Measurements from ENCODE around the gene RAB31. TPM values are rescaled to one million over a fixed set of nuclear protein-coding genes. Genes with fewer than 3 reads are reported as not detected.

The RAB31 gene
- total and polyA plus RNA-seq, 10 donors, result 12.3 to 112 (median 72.6) TPM

GRCh38 chr18:9851511-9851910 is 143.4 kb downstream of the RAB31 start:
- H3K36me3 ChIP-seq, result peaks cover 0 to 18% (median 0%) of the 10 kb centered on the region in 6 donors
- no peaks in the 10 kb centered on the region for H3K27me3 ChIP-seq (replicated peaks in 1 of 7)
- H3K9me3 ChIP-seq, result no peaks in the 10 kb centered on the region
- 41 to 76% (median 53%) methylated on average over 2 of the region's 2 CpGs for WGBS, 5 donors
- TF ChIP-seq POLR2AphosphoS5 (IDR thresholded peaks at IDR 0.05) (peak in 1 of 3 donors; percentile 71), POLR2A (IDR thresholded peaks at IDR 0.05) (no peak)
- peaks cover 3 to 74% (median 31%) of the 10 kb centered on the region in 6 donors for H3K4me1 ChIP-seq
- H3K27ac ChIP-seq, result peak overlapping the region in 7 of 8 donors; percentile 18 to 86 (median 77)
- DNase-seq, result peak; percentile 81
- H3K4me3 ChIP-seq, result peak overlapping the region in 2 of 8 donors; percentile 21 to 23
- intact Hi-C loops (cut with DNase I; ENCODE audit: low total_unique reads), result no loop called here

- Histone ChIP-seq H3K36me3 (peaks cover 0 to 8% (median 0%) of the 10 kb centered on the region in 6 donors), H3K9me3 (no peaks in the 10 kb centered on the region), H3K27me3 (replicated peaks in 1 of 7) (no peaks in the 10 kb centered on the region), H3K27ac (peak overlapping the region in 4 of 8 donors; percentile 19 to 86 (median 60)), H3K4me1 (peaks cover 0 to 73% (median 27%) of the 10 kb centered on the region in 6 donors), H3K4me3 (no peak overlapping the region)
- intact Hi-C loops (cut with DNase I; ENCODE audit: low total_unique reads), result no loop called here
- DNase-seq, result no peak
- TF ChIP-seq POLR2AphosphoS5 (IDR thresholded peaks at IDR 0.05), result no peak
- TF ChIP-seq POLR2A (IDR thresholded peaks at IDR 0.05), result no peak
- no peak for TF ChIP-seq CTCF (IDR thresholded peaks at IDR 0.05 in 8 of 11, conservative IDR thresholded peaks at IDR 0.05 in 3 of 11)
- WGBS, 5 donors, result 85 to 96% (median 92%) methylated on average over 5 of the region's 5 CpGs
Observed at GRCh38 chr18:9852266-9853081, 144.4 kb downstream of the RAB31 start.

- Histone ChIP-seq H3K9me3 (no peaks in the 10 kb centered on the region), H3K4me1 (peaks cover 0 to 51% (median 21%) of the 10 kb centered on the region in 6 donors), H3K27ac (peak overlapping the region in 7 of 8 donors; percentile 48 to 86 (median 77)), H3K27me3 (replicated peaks in 1 of 7) (no peaks in the 10 kb centered on the region), H3K36me3 (peaks cover 0 to 18% (median 0%) of the 10 kb centered on the region in 6 donors), H3K4me3 (peak overlapping the region in 1 of 8 donors; percentile 9)
- TF ChIP-seq CTCF (IDR thresholded peaks at IDR 0.05 in 8 of 11, conservative IDR thresholded peaks at IDR 0.05 in 3 of 11), result no peak
- no peak for TF ChIP-seq POLR2AphosphoS5 (IDR thresholded peaks at IDR 0.05)
- no peak for TF ChIP-seq POLR2A (IDR thresholded peaks at IDR 0.05)
- no peak for DNase-seq
- intact Hi-C loops (cut with DNase I; ENCODE audit: low total_unique reads), result no loop called here
- WGBS, 5 donors, result 70 to 88% (median 80%) methylated on average over 12 of the region's 12 CpGs
Observed at GRCh38 chr18:9854801-9855676, 146.9 kb downstream of the RAB31 start.

- WGBS, 5 donors, result 83 to 93% (median 85%) methylated on average over 9 of the region's 9 CpGs
- H3K36me3 ChIP-seq, result peaks cover 0 to 24% (median 0%) of the 10 kb centered on the region in 6 donors
- intact Hi-C loops (cut with DNase I; ENCODE audit: low total_unique reads), result no loop called here
- peak overlapping the region in 1 of 8 donors; percentile 2 for H3K4me3 ChIP-seq
- no peak for DNase-seq
- no peaks in the 10 kb centered on the region for H3K9me3 ChIP-seq
- H3K4me1 ChIP-seq, result peaks cover 0 to 45% (median 18%) of the 10 kb centered on the region in 6 donors
- TF ChIP-seq CTCF (IDR thresholded peaks at IDR 0.05 in 8 of 11, conservative IDR thresholded peaks at IDR 0.05 in 3 of 11) (no peak), POLR2AphosphoS5 (IDR thresholded peaks at IDR 0.05) (no peak), POLR2A (IDR thresholded peaks at IDR 0.05) (no peak)
- H3K27me3 ChIP-seq (replicated peaks in 1 of 7), result no peaks in the 10 kb centered on the region
- H3K27ac ChIP-seq, result peak overlapping the region in 7 of 8 donors; percentile 48 to 86 (median 77)
Observed at GRCh38 chr18:9855681-9856080, 147.6 kb downstream of the RAB31 start.
